Measurements from ENCODE around the gene LPCAT4. TPM values are rescaled to one million over a fixed set of nuclear protein-coding genes. Genes with fewer than 3 reads are reported as not detected.

The LPCAT4 gene
- total and polyA plus RNA-seq, 2 donors (not counting 1 experiment from before 2014, with no cell fraction given), result 6.3 to 21.8 TPM

DNA sequence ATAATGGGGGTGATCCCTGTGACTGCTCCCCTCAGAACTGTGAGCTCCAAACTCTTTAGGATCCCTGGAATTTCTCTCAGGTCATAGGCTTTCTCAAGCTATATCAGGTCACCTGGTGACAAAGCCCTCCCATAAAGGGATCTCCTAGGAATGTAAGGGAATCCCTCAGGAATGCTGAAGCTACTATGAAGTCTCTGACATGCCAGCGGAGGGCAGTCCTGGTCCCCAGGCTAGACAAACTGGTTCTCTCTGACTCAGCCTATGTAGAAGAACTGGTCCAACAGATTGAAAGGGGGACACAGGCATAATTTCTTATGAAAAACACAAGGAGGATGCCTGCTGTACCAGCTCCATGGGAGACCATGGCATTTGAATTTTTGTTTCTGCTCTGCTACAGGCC lies 6.7 kb downstream of the LPCAT4 start:
- no peaks in the 10 kb centered on the region for H3K4me1 ChIP-seq (ENCODE audit: control insufficient read depth, extremely low read depth, insufficient read depth, low read length)
- no peak for TF ChIP-seq EZH2 (IDR thresholded peaks at IDR 0.05; ENCODE audit: low read length, missing control alignments)
- TF ChIP-seq, protein P1, sequence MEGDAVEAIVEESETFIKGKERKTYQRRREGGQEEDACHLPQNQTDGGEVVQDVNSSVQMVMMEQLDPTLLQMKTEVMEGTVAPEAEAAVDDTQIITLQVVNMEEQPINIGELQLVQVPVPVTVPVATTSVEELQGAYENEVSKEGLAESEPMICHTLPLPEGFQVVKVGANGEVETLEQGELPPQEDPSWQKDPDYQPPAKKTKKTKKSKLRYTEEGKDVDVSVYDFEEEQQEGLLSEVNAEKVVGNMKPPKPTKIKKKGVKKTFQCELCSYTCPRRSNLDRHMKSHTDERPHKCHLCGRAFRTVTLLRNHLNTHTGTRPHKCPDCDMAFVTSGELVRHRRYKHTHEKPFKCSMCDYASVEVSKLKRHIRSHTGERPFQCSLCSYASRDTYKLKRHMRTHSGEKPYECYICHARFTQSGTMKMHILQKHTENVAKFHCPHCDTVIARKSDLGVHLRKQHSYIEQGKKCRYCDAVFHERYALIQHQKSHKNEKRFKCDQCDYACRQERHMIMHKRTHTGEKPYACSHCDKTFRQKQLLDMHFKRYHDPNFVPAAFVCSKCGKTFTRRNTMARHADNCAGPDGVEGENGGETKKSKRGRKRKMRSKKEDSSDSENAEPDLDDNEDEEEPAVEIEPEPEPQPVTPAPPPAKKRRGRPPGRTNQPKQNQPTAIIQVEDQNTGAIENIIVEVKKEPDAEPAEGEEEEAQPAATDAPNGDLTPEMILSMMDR (conservative IDR thresholded peaks at IDR 0.05 in 1 of 2, IDR thresholded peaks at IDR 0.05 in 1 of 2; ENCODE audit: low read depth in 1 of 2, low read length in 2 of 2), result no peak
- no peaks in the 10 kb centered on the region for H3K9me3 ChIP-seq (ENCODE audit: control insufficient read depth, insufficient read depth, low read depth, low read length)
- no peak overlapping the region for H3K27ac ChIP-seq (ENCODE audit: insufficient read depth, low read length)
- DNase-seq (ENCODE audit: low read depth in 2 of 2), result no peak
- H3K4me3 ChIP-seq (replicated peaks in 1 of 4; ENCODE audit: control extremely low read depth in 1 of 4, insufficient read depth in 1 of 4, low read depth in 3 of 4, low read length in 4 of 4), result no peak overlapping the region
- no peak overlapping the region for H3K9ac ChIP-seq (ENCODE audit: insufficient read depth, low read length)
- peaks cover 13% of the 10 kb centered on the region for H3K36me3 ChIP-seq (ENCODE audit: control insufficient read depth, insufficient read depth, low read length)
- H3K79me2 ChIP-seq (ENCODE audit: control insufficient read depth, insufficient read depth, low read length), result no peaks in the 10 kb centered on the region
- H3K4me2 ChIP-seq (ENCODE audit: extremely low read depth, insufficient read depth, low read length), result no peak overlapping the region
- H3K27me3 ChIP-seq (ENCODE audit: control insufficient read depth, insufficient read depth, low read length), result no peaks in the 10 kb centered on the region
- no peaks in the 10 kb centered on the region for H4K20me1 ChIP-seq (ENCODE audit: control insufficient read depth, extremely low read depth, insufficient read depth, low read length)
- no peak overlapping the region for H2AFZ ChIP-seq (ENCODE audit: low read length)

DNA sequence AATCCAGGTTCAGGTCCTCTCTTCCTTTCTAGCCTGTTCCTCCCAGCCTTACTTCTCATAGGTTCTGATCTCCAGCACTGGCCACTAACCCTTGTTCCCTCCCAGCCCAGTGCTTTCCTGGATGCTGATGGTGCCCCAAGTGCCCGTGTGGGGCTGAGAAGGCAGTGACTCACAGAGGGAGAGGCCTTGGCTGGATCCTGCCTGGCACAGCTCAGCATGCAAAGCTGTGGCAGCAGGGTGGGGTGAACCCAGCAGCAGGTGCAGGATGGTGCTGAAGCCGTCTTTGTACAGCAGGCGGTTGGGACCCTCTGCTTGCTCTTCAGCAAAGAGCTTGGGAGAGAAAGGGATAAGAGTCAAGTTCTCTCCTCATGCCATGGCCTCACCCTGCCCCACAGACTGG lies 7.6 kb downstream of the LPCAT4 start:
- Histone ChIP-seq H3K79me2 (ENCODE audit: control insufficient read depth, insufficient read depth, low read length) (no peaks in the 10 kb centered on the region), H3K4me3 (replicated peaks in 1 of 4; ENCODE audit: control extremely low read depth in 1 of 4, insufficient read depth in 1 of 4, low read depth in 3 of 4, low read length in 4 of 4) (no peak overlapping the region), H2AFZ (ENCODE audit: low read length) (no peak overlapping the region), H3K4me2 (ENCODE audit: extremely low read depth, insufficient read depth, low read length) (no peak overlapping the region), H4K20me1 (ENCODE audit: control insufficient read depth, extremely low read depth, insufficient read depth, low read length) (no peaks in the 10 kb centered on the region), H3K9ac (ENCODE audit: insufficient read depth, low read length) (no peak overlapping the region), H3K36me3 (ENCODE audit: control insufficient read depth, insufficient read depth, low read length) (peaks cover 13% of the 10 kb centered on the region), H3K4me1 (ENCODE audit: control insufficient read depth, extremely low read depth, insufficient read depth, low read length) (no peaks in the 10 kb centered on the region), H3K27me3 (ENCODE audit: control insufficient read depth, insufficient read depth, low read length) (no peaks in the 10 kb centered on the region), H3K9me3 (ENCODE audit: control insufficient read depth, insufficient read depth, low read depth, low read length) (no peaks in the 10 kb centered on the region), H3K27ac (ENCODE audit: insufficient read depth, low read length) (no peak overlapping the region)
- no peak for DNase-seq (ENCODE audit: low read depth in 2 of 2)
- no peak for TF ChIP-seq EZH2 (IDR thresholded peaks at IDR 0.05; ENCODE audit: low read length, missing control alignments)
- TF ChIP-seq, protein P1 (conservative IDR thresholded peaks at IDR 0.05 in 1 of 2, IDR thresholded peaks at IDR 0.05 in 1 of 2; ENCODE audit: low read depth in 1 of 2, low read length in 2 of 2), result no peak

DNA sequence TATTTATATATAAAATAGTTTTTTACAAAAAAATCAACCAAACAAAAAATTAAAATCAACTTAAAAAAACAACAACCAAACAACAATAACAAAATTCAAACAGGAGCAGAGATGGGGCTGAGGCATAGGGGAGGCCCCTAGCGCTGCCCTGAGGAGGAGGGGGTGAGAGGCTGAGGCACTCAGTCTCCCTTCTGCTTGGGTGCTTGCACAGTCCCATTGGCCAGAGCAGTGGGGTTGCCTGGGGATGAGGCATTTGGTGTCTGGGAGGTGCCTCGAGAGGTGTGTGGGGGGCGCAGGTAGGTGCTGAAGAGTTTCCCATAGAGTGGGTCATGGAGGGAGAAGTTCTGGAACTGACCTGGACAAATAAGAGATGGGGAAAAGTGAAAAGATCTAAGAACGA lies 8.0 kb downstream of the LPCAT4 start:
- no peak for TF ChIP-seq EZH2 (IDR thresholded peaks at IDR 0.05; ENCODE audit: low read length, missing control alignments)
- TF ChIP-seq, protein P1 (conservative IDR thresholded peaks at IDR 0.05 in 1 of 2, IDR thresholded peaks at IDR 0.05 in 1 of 2; ENCODE audit: low read depth in 1 of 2, low read length in 2 of 2), result no peak
- Histone ChIP-seq H3K27ac (ENCODE audit: insufficient read depth, low read length) (no peak overlapping the region), H3K9ac (ENCODE audit: insufficient read depth, low read length) (no peak overlapping the region), H3K4me1 (ENCODE audit: control insufficient read depth, extremely low read depth, insufficient read depth, low read length) (no peaks in the 10 kb centered on the region), H3K27me3 (ENCODE audit: control insufficient read depth, insufficient read depth, low read length) (no peaks in the 10 kb centered on the region), H3K79me2 (ENCODE audit: control insufficient read depth, insufficient read depth, low read length) (no peaks in the 10 kb centered on the region), H4K20me1 (ENCODE audit: control insufficient read depth, extremely low read depth, insufficient read depth, low read length) (no peaks in the 10 kb centered on the region), H3K36me3 (ENCODE audit: control insufficient read depth, insufficient read depth, low read length) (peaks cover 13% of the 10 kb centered on the region), H3K9me3 (ENCODE audit: control insufficient read depth, insufficient read depth, low read depth, low read length) (no peaks in the 10 kb centered on the region), H3K4me3 (replicated peaks in 1 of 4; ENCODE audit: control extremely low read depth in 1 of 4, insufficient read depth in 1 of 4, low read depth in 3 of 4, low read length in 4 of 4) (no peak overlapping the region), H3K4me2 (ENCODE audit: extremely low read depth, insufficient read depth, low read length) (no peak overlapping the region), H2AFZ (ENCODE audit: low read length) (no peak overlapping the region)
- DNase-seq (ENCODE audit: low read depth in 2 of 2), result no peak

All from fibroblast of lung (primary cell).